Measurements from ENCODE around the gene PLRG1.

Gene PLRG1

GRCh38 chr4:154511981-154512380, 38.2 kb downstream of the PLRG1 start:
- Histone ChIP-seq H3K4me3 (ENCODE audit: low read depth, low read length, poor library complexity, severe bottlenecking) (no peak overlapping the region), H3K4me1 (ENCODE audit: insufficient read depth, low read length, severe bottlenecking) (no peaks in the 10 kb centered on the region)

GRCh38 chr4:154511548-154511947, 38.7 kb downstream of the PLRG1 start:
- Histone ChIP-seq H3K4me1 (ENCODE audit: insufficient read depth, low read length, severe bottlenecking) (no peaks in the 10 kb centered on the region), H3K9me2 (ENCODE audit: low read depth, low read length) (no peaks in the 10 kb centered on the region), H2AFZ (ENCODE audit: low read length) (no peak overlapping the region), H3K27ac (ENCODE audit: low read depth, low read length, poor library complexity, severe bottlenecking) (no peak overlapping the region), H3K79me2 (ENCODE audit: insufficient read depth, low read length) (no peaks in the 10 kb centered on the region), H3K27me3 (ENCODE audit: insufficient read depth, low read length) (0 out of 2 replicates have a peak, but pooled peaks cover 2% of the 10 kb centered on the region), H3K4me2 (ENCODE audit: low read length) (no peak overlapping the region), H4K20me1 (ENCODE audit: insufficient read depth, low read length) (no peaks in the 10 kb centered on the region), H3K36me3 (ENCODE audit: insufficient read depth, low read length) (no peaks in the 10 kb centered on the region), H3K9me3 (ENCODE audit: low read length) (no peaks in the 10 kb centered on the region), H3K9ac (ENCODE audit: low read length) (no peak overlapping the region), H3F3A (ENCODE audit: insufficient read depth, low read length) (no peaks in the 10 kb centered on the region), H3K4me3 (ENCODE audit: low read depth, low read length, poor library complexity, severe bottlenecking) (no peak overlapping the region)
- TF ChIP-seq CTCF (IDR thresholded peaks at IDR 0.05; ENCODE audit: low read length) (no peak), EZH2 (IDR thresholded peaks at IDR 0.05; ENCODE audit: borderline replicate concordance, low read length) (no peak)

More at GRCh38 chr4:154511981-154512380, 38.2 kb downstream of the PLRG1 start:
- Histone ChIP-seq H3F3A (ENCODE audit: insufficient read depth, low read length) (no peaks in the 10 kb centered on the region), H2AFZ (ENCODE audit: low read length) (no peak overlapping the region), H3K79me2 (ENCODE audit: insufficient read depth, low read length) (no peaks in the 10 kb centered on the region), H3K9me2 (ENCODE audit: low read depth, low read length) (no peaks in the 10 kb centered on the region), H3K9me3 (ENCODE audit: low read length) (no peaks in the 10 kb centered on the region), H3K36me3 (ENCODE audit: insufficient read depth, low read length) (no peaks in the 10 kb centered on the region), H3K27ac (ENCODE audit: low read depth, low read length, poor library complexity, severe bottlenecking) (no peak overlapping the region), H3K9ac (ENCODE audit: low read length) (no peak overlapping the region), H3K4me2 (ENCODE audit: low read length) (no peak overlapping the region), H3K27me3 (ENCODE audit: insufficient read depth, low read length) (0 out of 2 replicates have a peak, but pooled peaks cover 2% of the 10 kb centered on the region), H4K20me1 (ENCODE audit: insufficient read depth, low read length) (no peaks in the 10 kb centered on the region)
- TF ChIP-seq CTCF (IDR thresholded peaks at IDR 0.05; ENCODE audit: low read length): no peak
- no peak for TF ChIP-seq EZH2 (IDR thresholded peaks at IDR 0.05; ENCODE audit: borderline replicate concordance, low read length)

GRCh38 chr4:154507156-154507555, 43.0 kb downstream of the PLRG1 start:
- no peaks in the 10 kb centered on the region for H4K20me1 ChIP-seq (ENCODE audit: insufficient read depth, low read length)
- no peak overlapping the region for H2AFZ ChIP-seq (ENCODE audit: low read length)
- no peaks in the 10 kb centered on the region for H3K79me2 ChIP-seq (ENCODE audit: insufficient read depth, low read length)
- H3F3A ChIP-seq (ENCODE audit: insufficient read depth, low read length): no peaks in the 10 kb centered on the region
- H3K9ac ChIP-seq (ENCODE audit: low read length): no peak overlapping the region
- no peaks in the 10 kb centered on the region for H3K9me3 ChIP-seq (ENCODE audit: low read length)
- H3K4me2 ChIP-seq (ENCODE audit: low read length): no peak overlapping the region
- H3K27ac ChIP-seq (ENCODE audit: low read depth, low read length, poor library complexity, severe bottlenecking): no peak overlapping the region
- no peaks in the 10 kb centered on the region for H3K9me2 ChIP-seq (ENCODE audit: low read depth, low read length)
- H3K27me3 ChIP-seq (ENCODE audit: insufficient read depth, low read length): 0 out of 2 replicates have a peak, but pooled peaks cover 2% of the 10 kb centered on the region
- H3K4me1 ChIP-seq (ENCODE audit: insufficient read depth, low read length, severe bottlenecking): no peaks in the 10 kb centered on the region
- no peaks in the 10 kb centered on the region for H3K36me3 ChIP-seq (ENCODE audit: insufficient read depth, low read length)
- TF ChIP-seq CTCF (IDR thresholded peaks at IDR 0.05; ENCODE audit: low read length) (no peak), EZH2 (IDR thresholded peaks at IDR 0.05; ENCODE audit: borderline replicate concordance, low read length) (no peak)
- H3K4me3 ChIP-seq (ENCODE audit: low read depth, low read length, poor library complexity, severe bottlenecking): no peak overlapping the region

Measured in OCI-LY1 (cell line).